HAP-1 (cell line): Measurements from ENCODE around the gene INSRR.

Experiments used
- DNase-seq, 2 experiments: peaks; one replicate each; pipeline ENCODE4 v3.0.0-alpha.2; 2016 to 2020; ENCODE audit warnings: low spot score in 2 of 2
- H3K27me3 ChIP-seq: fragments of 250-450 bp; sonication (Bioruptor Pico); 2 replicates; pipeline ENCODE4 v1.5.1; 2020; ENCODE audit warnings: low read depth, mild to moderate bottlenecking, moderate library complexity
- H3K36me3 ChIP-seq: fragments of 250-450 bp; sonication (Bioruptor Pico); replicated peaks from 2 replicates; pipeline ENCODE4 v1.5.1; 2020; ENCODE audit warnings: mild to moderate bottlenecking
- H3K4me1 ChIP-seq: fragments of 250-450 bp; sonication (Bioruptor Pico); 2 replicates; pipeline ENCODE4 v1.5.1; 2020; ENCODE audit warnings: mild to moderate bottlenecking
- H3K4me3 ChIP-seq: fragments of 250-450 bp; sonication (Bioruptor Pico); 2 replicates; pipeline ENCODE4 v1.5.1; 2020; ENCODE audit warnings: mild to moderate bottlenecking, moderate library complexity
- H3K9me3 ChIP-seq: fragments of 250-450 bp; sonication (Bioruptor Pico); 2 replicates; pipeline ENCODE4 v1.5.1; 2020; ENCODE audit warnings: mild to moderate bottlenecking, moderate library complexity
- in situ Hi-C: fragments of 300-500 bp; cut with MboI; formaldehyde crosslinking; loops from 3 replicates; pipeline ENCODE4 v1.14.3; 2020; ENCODE audit warnings: low sequenced_read_pairs, inconsistent platforms, mixed read lengths

The INSRR gene

GRCh38 chr1:156898971-156899664 lies 40.2 kb upstream of the INSRR start:
- DNase-seq, result no peak
- H3K4me3 ChIP-seq, result no peak overlapping the region
- in situ Hi-C loops, result no loop called here
- H3K4me1 ChIP-seq, result no peaks in the 10 kb centered on the region
- H3K27me3 ChIP-seq, result no peaks in the 10 kb centered on the region
- no peaks in the 10 kb centered on the region for H3K9me3 ChIP-seq
- no peaks in the 10 kb centered on the region for H3K36me3 ChIP-seq

- DNase-seq, result no peak
- no peaks in the 10 kb centered on the region for H3K27me3 ChIP-seq
- no peaks in the 10 kb centered on the region for H3K36me3 ChIP-seq
- in situ Hi-C loops, result no loop called here
- H3K4me1 ChIP-seq, result no peaks in the 10 kb centered on the region
- no peaks in the 10 kb centered on the region for H3K9me3 ChIP-seq
- H3K4me3 ChIP-seq, result no peak overlapping the region
Measured at GRCh38 chr1:156898161-156898566, 39.2 kb upstream of the INSRR start.

- Histone ChIP-seq H3K9me3 (no peaks in the 10 kb centered on the region), H3K4me1 (no peaks in the 10 kb centered on the region; the same call in 1 of the 2 replicates), H3K4me3 (no peak overlapping the region), H3K27me3 (no peaks in the 10 kb centered on the region), H3K36me3 (no peaks in the 10 kb centered on the region)
- DNase-seq, result no peak
- in situ Hi-C loops, result no loop called here
Measured at GRCh38 chr1:156897078-156897825, 38.3 kb upstream of the INSRR start.

DNA sequence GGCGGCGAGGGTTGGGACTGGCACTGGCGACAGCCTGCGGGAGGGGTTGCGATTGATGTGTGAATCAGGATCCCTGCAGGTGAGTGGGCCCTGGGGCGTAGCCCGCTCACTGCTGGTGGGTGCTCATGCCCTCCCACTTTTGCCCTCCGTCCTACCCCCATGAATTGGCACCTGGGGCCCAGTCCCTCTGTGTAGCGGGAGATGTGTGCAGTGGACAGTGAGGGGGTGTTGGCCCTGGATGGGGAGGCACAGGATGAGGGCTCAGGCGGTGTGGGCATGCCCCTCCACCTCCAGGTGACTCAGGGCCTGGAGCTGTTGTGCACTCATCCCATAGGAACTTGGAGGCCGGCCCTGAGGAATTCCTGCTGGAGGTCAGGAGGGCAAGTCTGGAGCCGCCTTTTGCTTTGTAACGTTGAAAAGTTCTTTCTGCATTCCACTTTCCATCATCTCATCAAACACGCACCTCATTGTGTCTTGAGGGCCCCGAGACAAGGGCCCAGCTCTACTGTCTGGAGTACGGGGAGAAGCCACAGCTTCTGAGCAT lies 37.6 kb upstream of the INSRR start:
- in situ Hi-C loops, result no loop called here
- H3K4me1 ChIP-seq, result peaks cover 6% of the 10 kb centered on the region
- DNase-seq, result peak in 1 of 2 experiments; percentile 29

DNA sequence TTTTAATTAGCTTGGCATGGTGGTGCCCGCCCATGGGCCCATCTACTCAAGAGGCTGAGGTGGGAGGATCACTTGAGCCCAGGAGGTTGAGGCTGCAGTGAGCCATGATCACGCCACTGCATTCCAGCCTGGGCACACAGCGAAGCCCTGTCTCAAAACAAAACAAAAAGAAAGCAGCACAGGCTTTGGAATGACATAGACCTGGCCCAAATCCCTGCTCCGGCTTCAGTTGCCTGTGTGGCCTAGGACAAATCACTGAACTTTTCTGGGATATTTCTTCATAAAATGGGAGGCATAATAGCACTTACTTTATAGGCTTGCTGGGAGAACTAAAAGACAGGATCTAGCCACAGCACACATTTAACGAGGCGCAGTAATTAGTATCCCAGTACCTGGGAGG lies 37.0 kb upstream of the INSRR start:
- Histone ChIP-seq H3K4me3 (no peak overlapping the region), H3K4me1 (peaks cover 12% of the 10 kb centered on the region), H3K27me3 (no peaks in the 10 kb centered on the region), H3K36me3 (no peaks in the 10 kb centered on the region), H3K9me3 (no peaks in the 10 kb centered on the region)
- in situ Hi-C loops, result no loop called here
- DNase-seq, result no peak

More for the DNA sequence above, 37.6 kb upstream of the INSRR start:
- H3K4me3 ChIP-seq, result no peak overlapping the region
- H3K27me3 ChIP-seq, result no peaks in the 10 kb centered on the region
- no peaks in the 10 kb centered on the region for H3K9me3 ChIP-seq
- no peaks in the 10 kb centered on the region for H3K36me3 ChIP-seq

- in situ Hi-C loops, result no loop called here
- H3K27me3 ChIP-seq, result no peaks in the 10 kb centered on the region
- no peak overlapping the region for H3K4me3 ChIP-seq
- peaks cover 15% of the 10 kb centered on the region for H3K4me1 ChIP-seq
- DNase-seq, result no peak
- no peaks in the 10 kb centered on the region for H3K9me3 ChIP-seq
- no peaks in the 10 kb centered on the region for H3K36me3 ChIP-seq
Measured at GRCh38 chr1:156895455-156895812, 36.5 kb upstream of the INSRR start.

DNA sequence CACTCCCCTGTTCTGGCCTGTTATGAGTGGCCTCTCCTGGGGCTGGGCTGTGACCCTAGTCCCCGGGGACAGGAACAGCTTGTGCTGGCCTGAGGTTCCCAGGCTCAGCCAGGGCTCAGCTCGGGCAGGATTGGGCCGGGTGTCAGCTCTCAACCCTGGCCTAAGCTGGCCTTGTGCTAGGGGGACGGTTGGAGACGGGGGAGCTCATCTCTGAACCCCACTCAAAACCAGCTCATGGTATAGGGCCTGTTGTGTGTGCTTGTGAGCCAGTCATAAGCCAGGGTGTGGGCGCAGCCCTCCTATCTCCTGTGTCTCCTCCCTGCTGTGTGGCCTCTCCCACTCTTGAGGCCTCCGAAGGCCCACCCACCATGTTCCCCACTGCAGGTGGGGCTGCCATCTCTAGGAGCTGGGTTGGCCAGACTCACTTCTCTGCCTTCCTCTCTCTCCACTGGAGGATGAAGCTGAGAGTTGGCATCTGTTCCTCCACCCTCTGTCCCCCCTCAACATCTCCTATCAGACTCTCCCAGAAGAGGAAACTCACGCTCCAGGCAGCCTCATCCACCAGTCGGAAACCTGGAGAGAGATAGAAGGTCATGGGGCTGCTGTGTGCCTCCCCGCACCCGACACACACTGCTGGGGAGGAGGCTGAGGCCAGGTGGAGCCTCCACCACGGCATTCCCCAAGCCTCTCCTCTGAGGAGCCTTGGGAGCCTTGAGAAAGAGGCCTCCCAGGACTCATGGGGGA lies 36.0 kb upstream of the INSRR start:
- Histone ChIP-seq H3K4me1 (peaks cover 21% of the 10 kb centered on the region), H3K4me3 (no peak overlapping the region), H3K36me3 (no peaks in the 10 kb centered on the region), H3K27me3 (no peaks in the 10 kb centered on the region), H3K9me3 (no peaks in the 10 kb centered on the region)
- no peak for DNase-seq
- in situ Hi-C loops, result no loop called here

DNA sequence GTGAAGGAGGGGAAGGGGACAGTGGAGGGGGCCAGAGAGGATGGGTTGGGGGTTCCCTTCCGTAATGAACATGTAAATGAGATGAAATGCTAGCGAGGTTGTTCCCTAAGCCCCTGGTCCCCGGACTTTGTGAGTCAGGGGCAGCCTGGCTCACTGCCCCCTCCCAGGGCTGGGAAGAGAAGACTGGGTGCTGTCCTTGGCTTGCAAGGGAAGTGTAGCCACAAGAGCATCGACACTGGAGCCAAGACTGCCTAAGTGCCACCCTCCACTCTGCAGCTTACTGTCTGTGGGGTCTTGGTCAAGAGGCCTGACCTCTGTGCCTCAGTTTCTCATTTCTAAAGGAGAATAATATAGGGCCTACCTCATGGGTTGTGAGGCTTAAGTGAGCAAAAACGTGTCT lies 35.1 kb upstream of the INSRR start:
- no peaks in the 10 kb centered on the region for H3K9me3 ChIP-seq
- DNase-seq, result no peak
- H3K36me3 ChIP-seq, result no peaks in the 10 kb centered on the region
- in situ Hi-C loops, result no loop called here
- H3K4me3 ChIP-seq, result no peak overlapping the region
- no peaks in the 10 kb centered on the region for H3K27me3 ChIP-seq
- H3K4me1 ChIP-seq, result peaks cover 21% of the 10 kb centered on the region

GRCh38 chr1:156893048-156893953 lies 34.4 kb upstream of the INSRR start, which contains the start of gene PEAR1:
TSS of gene PEAR1 (plus strand) at chr1:156893718. CDS start at chr1:156903927, 10,209 bp downstream.
- no peaks in the 10 kb centered on the region for H3K27me3 ChIP-seq
- in situ Hi-C loops, result no loop called here
- no peaks in the 10 kb centered on the region for H3K36me3 ChIP-seq
- no peaks in the 10 kb centered on the region for H3K9me3 ChIP-seq
- no peak for DNase-seq
- peaks cover 21% of the 10 kb centered on the region for H3K4me1 ChIP-seq
- H3K4me3 ChIP-seq, result no peak within 1 kb of the TSS

DNA sequence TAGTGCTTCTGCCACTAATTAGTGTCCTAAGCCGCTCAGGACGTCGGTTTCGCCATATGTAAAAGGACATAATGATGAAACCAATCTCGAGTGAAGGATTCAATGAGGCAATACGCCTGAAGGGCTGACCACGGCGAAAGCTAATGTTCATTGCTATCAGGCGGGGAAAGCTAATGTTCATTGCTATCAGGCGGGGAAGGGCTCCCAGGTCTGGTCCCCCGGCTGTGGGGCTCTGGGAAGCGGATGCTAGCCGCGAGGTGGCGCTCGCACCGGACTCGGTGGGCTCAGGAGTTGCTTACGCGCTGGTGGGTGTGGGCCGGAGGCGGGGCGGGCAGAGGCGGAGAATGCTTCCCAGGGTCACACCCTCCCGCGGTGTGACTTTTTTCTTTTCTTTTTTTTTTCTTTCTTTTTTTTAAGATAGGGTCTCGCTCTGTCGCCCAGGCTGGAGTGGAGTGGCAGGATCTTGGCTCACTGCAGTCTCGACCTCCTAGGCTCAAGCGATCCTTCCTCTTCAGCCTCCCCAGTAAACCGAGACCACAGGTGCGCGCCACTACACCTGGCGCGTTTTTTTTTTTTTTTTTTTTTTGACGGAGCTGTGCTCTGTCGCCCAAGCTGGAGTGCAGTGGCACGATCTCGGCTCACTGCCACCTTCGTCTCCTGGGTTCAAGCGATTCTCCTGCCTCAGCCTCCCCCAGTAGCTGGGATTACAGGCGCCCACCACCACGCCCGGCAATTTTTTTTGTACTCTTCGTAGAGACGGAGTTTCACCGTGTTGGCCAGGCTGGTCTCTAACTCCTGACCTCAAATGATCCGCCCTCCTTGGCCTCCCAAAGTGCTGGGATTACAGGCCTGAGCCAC lies 33.5 kb upstream of the INSRR start:
- Histone ChIP-seq H3K4me1 (peaks cover 21% of the 10 kb centered on the region), H3K4me3 (peak overlapping the region; percentile 6; the same call in 1 of the 2 replicates), H3K9me3 (no peaks in the 10 kb centered on the region), H3K36me3 (no peaks in the 10 kb centered on the region), H3K27me3 (no peaks in the 10 kb centered on the region)
- DNase-seq, result peak; percentile 85 to 97
- in situ Hi-C loops, result no loop called here

- H3K36me3 ChIP-seq, result no peaks in the 10 kb centered on the region
- no peaks in the 10 kb centered on the region for H3K9me3 ChIP-seq
- in situ Hi-C loops, result no loop called here
- peaks cover 21% of the 10 kb centered on the region for H3K4me1 ChIP-seq
- DNase-seq, result peak; percentile 86 to 93
- no peak overlapping the region for H3K4me3 ChIP-seq
- no peaks in the 10 kb centered on the region for H3K27me3 ChIP-seq
Measured at GRCh38 chr1:156889802-156890580, 31.1 kb upstream of the INSRR start.

DNA sequence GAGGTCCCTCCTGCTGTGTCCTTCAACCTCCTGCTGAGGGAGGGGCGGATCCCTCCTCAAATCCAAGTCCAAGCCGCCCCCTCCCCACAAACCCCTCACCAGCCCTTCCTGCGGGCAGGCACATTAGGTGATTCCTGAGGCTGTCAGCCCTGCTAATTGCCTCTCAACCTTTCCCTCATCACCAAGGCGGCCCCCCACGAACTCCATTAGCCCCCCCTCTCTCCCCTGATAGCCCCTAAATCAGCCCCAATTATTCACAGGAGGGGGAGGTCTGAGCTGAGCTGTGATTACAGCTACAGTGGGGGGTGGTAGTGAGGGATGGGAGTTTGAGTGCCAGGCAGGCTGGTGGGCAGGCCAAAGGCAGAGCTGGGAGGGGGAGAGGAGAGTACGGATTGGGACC lies 28.8 kb upstream of the INSRR start:
- no peaks in the 10 kb centered on the region for H3K27me3 ChIP-seq
- H3K4me1 ChIP-seq, result peaks cover 21% of the 10 kb centered on the region
- no peaks in the 10 kb centered on the region for H3K9me3 ChIP-seq
- DNase-seq, result no peak
- in situ Hi-C loops, result no loop called here
- no peaks in the 10 kb centered on the region for H3K36me3 ChIP-seq
- H3K4me3 ChIP-seq, result no peak overlapping the region
